K562 (cell line): ENCODE data around the gene FIBP.

ENCODE experiments used
- CEBPB ChIP-seq: fragments of 450-650 bp; IDR thresholded peaks from 2 replicates; pipeline ENCODE4 v1.6.1; 2016; ENCODE audit warnings: missing genetic modification characterization, missing compliant biosample characterization
- FOXA3 ChIP-seq, 2 experiments: fragments of 450-650 bp in 1 of 2; sonication (generic) in 1 of 2; formaldehyde crosslinking; IDR thresholded peaks in 1 of 2; conservative IDR thresholded peaks in 1 of 2; 2 replicates each; pipeline versions ENCODE4 v1.4.0 to v1.8.0; 2020 to 2022; ENCODE audit warnings: mild to moderate bottlenecking in 2 of 2, missing genetic modification reagents in 1 of 2
- HDGF ChIP-seq: fragments of 450-650 bp; IDR thresholded peaks from 2 replicates; pipeline ENCODE4 v1.6.1; 2016
- NFYB ChIP-seq: IDR thresholded peaks from 2 replicates; pipeline ENCODE4 v1.6.1; 2011; ENCODE audit warnings: mild to moderate bottlenecking, moderate library complexity; ENCODE audit not compliant: insufficient read length; ENCODE audit errors: extremely low read depth
- SP1 ChIP-seq: sonication (generic); formaldehyde crosslinking; IDR thresholded peaks from 2 replicates; pipeline ENCODE4 v1.8.1; 2022; ENCODE audit warnings: mild to moderate bottlenecking, missing genetic modification reagents
- SRF ChIP-seq, 2 experiments: fragments of 250-450, 450-650 bp in 1 of 2; sonication (Bioruptor Pico) in 1 of 2; sonication (generic) in 1 of 2; formaldehyde crosslinking; IDR thresholded peaks; 2 replicates each; pipeline versions ENCODE4 v1.5.0 to v1.5.1; 2020 to 2022; ENCODE audit warnings: mild to moderate bottlenecking in 1 of 2, missing genetic modification reagents in 1 of 2
- TAF1 ChIP-seq: IDR thresholded peaks from 2 replicates; pipeline ENCODE4 v1.6.1; 2011; ENCODE audit warnings: mild to moderate bottlenecking, low read length, moderate library complexity; ENCODE audit not compliant: insufficient read depth, control insufficient read depth, severe bottlenecking; ENCODE audit errors: extremely low read depth
- ZNF316 ChIP-seq: fragments of 450-650 bp; IDR thresholded peaks from 2 replicates; pipeline ENCODE4 v1.6.1; 2016
- ZSCAN29 ChIP-seq: fragments of 450-650 bp; IDR thresholded peaks from 2 replicates; pipeline ENCODE4 v1.6.1; 2017

DNA sequence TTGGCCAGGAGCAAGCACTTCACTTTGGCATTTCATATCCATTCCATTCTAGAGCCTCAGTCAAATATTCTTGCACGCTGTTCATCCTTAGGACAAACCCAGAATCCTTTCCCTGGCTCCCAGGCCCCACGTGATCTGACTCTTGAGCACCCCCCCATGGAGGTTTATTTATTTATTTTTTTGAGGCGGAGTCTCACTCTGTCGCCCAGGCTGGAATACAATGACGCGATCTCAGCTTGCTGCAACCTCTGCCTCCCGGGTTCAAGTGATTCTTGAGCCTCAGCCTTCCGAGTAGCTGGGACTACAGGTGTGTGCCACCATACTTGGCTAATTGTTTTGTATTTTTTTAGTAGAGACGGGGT, 44.3 kb upstream of the FIBP start:
- no peak for TF ChIP-seq FOXA3 (CRISPR knock-in tag; conservative IDR thresholded peaks at IDR 0.05 in 1 of 2, IDR thresholded peaks at IDR 0.05 in 1 of 2)
- TF ChIP-seq ZNF316, result no peak
- no peak for TF ChIP-seq CEBPB (tag)
- TF ChIP-seq HDGF, result no peak
- TF ChIP-seq SP1 (CRISPR knock-in tag), result no peak
- no peak for TF ChIP-seq ZSCAN29
- TF ChIP-seq NFYB, result no peak
- TF ChIP-seq SRF (CRISPR knock-in tag; IDR thresholded peaks at IDR 0.05), result no peak
- TF ChIP-seq TAF1, result no peak
